HUDEP-2 (cell line): ENCODE results near the gene SMARCC1.

Experiments
- DNase-seq, 76 experiments: peaks; one replicate each; lab custom pipeline; 2025; ENCODE audit not compliant: unreplicated experiment in 76 of 76; lab: John Stamatoyannopoulos, UW

SMARCC1 gene

GRCh38 chr3:47567149-47567548, 214.5 kb downstream of the SMARCC1 start:
- DNase-seq = no peak

- DNase-seq = no peak
Observed at GRCh38 chr3:47566667-47567066, 215.0 kb downstream of the SMARCC1 start.

- no peak for DNase-seq
Observed at GRCh38 chr3:47565734-47566550, 215.8 kb downstream of the SMARCC1 start.

- no peak for DNase-seq
Observed at GRCh38 chr3:47556351-47556750, 225.3 kb downstream of the SMARCC1 start.

GRCh38 chr3:47554335-47554734, 227.4 kb downstream of the SMARCC1 start:
- no peak for DNase-seq

- DNase-seq = no peak
Observed at GRCh38 chr3:47553407-47553806, 228.3 kb downstream of the SMARCC1 start.

GRCh38 chr3:47542471-47543173, 239.1 kb downstream of the SMARCC1 start:
- no peak for DNase-seq

- no peak for DNase-seq
Observed at GRCh38 chr3:47541583-47542108, 240.0 kb downstream of the SMARCC1 start.

- DNase-seq = no peak
Observed at GRCh38 chr3:47540281-47540680, 241.4 kb downstream of the SMARCC1 start.

- no peak for DNase-seq
Observed at GRCh38 chr3:47536967-47537366, 244.7 kb downstream of the SMARCC1 start.

- DNase-seq = no peak
Observed at GRCh38 chr3:47536221-47536891, 245.3 kb downstream of the SMARCC1 start.
